HG03457 (cell line): ENCODE data around the gene PLEKHH3.
"Not testable (repeated sequence)": the region's sequence is repeated elsewhere in the genome, so short reads cannot be mapped to it uniquely, and the experiment has no call there.

Source experiments
- ATAC-seq: cut with Tn5 transposase; IDR thresholded peaks from one replicate; pipeline ENCODE4 v1.9.1; 2021; ENCODE audit warnings: moderate number of reproducible peaks; ENCODE audit not compliant: unreplicated experiment

Gene PLEKHH3

GRCh38 chr17:42642336-42642735 lies 34.5 kb downstream of the PLEKHH3 start:
- no peak for ATAC-seq

GRCh38 chr17:42640121-42640520 lies 36.7 kb downstream of the PLEKHH3 start:
- no peak for ATAC-seq

- no peak for ATAC-seq
These were observed 37.2 kb downstream of the PLEKHH3 start for GRCh38 chr17:42639525-42640113.

- ATAC-seq, result no peak
These were observed 43.8 kb downstream of the PLEKHH3 start for GRCh38 chr17:42632949-42633444.

- no peak for ATAC-seq
These were observed 47.3 kb downstream of the PLEKHH3 start for GRCh38 chr17:42629411-42630009.

GRCh38 chr17:42627032-42627764 lies 49.6 kb downstream of the PLEKHH3 start:
- ATAC-seq, result not testable (repeated sequence)

GRCh38 chr17:42623732-42624596 lies 52.8 kb downstream of the PLEKHH3 start:
- ATAC-seq, result no peak

- no peak for ATAC-seq
These were observed 53.5 kb downstream of the PLEKHH3 start for GRCh38 chr17:42623271-42623670.

- ATAC-seq, result not testable (repeated sequence)
These were observed 54.8 kb downstream of the PLEKHH3 start for GRCh38 chr17:42621987-42622386.

- peak; percentile 39 for ATAC-seq
These were observed 58.2 kb downstream of the PLEKHH3 start for GRCh38 chr17:42618442-42619150.

- ATAC-seq, result peak; percentile 24
These were observed 58.8 kb downstream of the PLEKHH3 start for GRCh38 chr17:42617956-42618431.
